H9 (cell line): ENCODE measurements around the gene TMEM235. TPM values are rescaled to one million over a fixed set of nuclear protein-coding genes. Genes with fewer than 3 reads are reported as not detected.

Experiments used
- DNase-seq: peaks from one replicate; pipeline ENCODE4 v3.0.0-alpha.2; 2017
- H2AFZ ChIP-seq: one replicate; pipeline ENCODE4 v1.6.1; 2013; ENCODE audit warnings: mild to moderate bottlenecking, low read length, control low read depth, moderate library complexity
- H2AK5ac ChIP-seq: 2 replicates; pipeline ENCODE4 v1.6.1; 2013; ENCODE audit warnings: low read length, control low read depth, mixed read lengths; ENCODE audit not compliant: insufficient read length
- H2BK120ac ChIP-seq: one replicate; pipeline ENCODE4 v1.6.1; 2013; ENCODE audit warnings: low read depth, mild to moderate bottlenecking, low read length, control low read depth, inconsistent platforms; ENCODE audit not compliant: poor library complexity, severe bottlenecking
- H2BK12ac ChIP-seq: 2 replicates; pipeline ENCODE4 v1.6.1; 2013; ENCODE audit warnings: low read length, control low read depth, mixed read lengths, low read depth; ENCODE audit not compliant: insufficient read length
- H2BK15ac ChIP-seq: 2 replicates; pipeline ENCODE4 v1.6.1; 2013; ENCODE audit warnings: low read depth, low read length, control low read depth
- H2BK20ac ChIP-seq: one replicate; pipeline ENCODE4 v1.6.1; 2013; ENCODE audit warnings: low read depth, mild to moderate bottlenecking, low read length, control low read depth, inconsistent platforms; ENCODE audit not compliant: poor library complexity, severe bottlenecking
- H2BK5ac ChIP-seq: 2 replicates; pipeline ENCODE4 v1.6.1; 2013; ENCODE audit warnings: low read length, control low read depth, mixed read lengths; ENCODE audit not compliant: insufficient read length
- H3K14ac ChIP-seq: 2 replicates; pipeline ENCODE4 v1.6.1; 2013; ENCODE audit warnings: low read length, control low read depth; ENCODE audit not compliant: insufficient read depth
- H3K18ac ChIP-seq: 2 replicates; pipeline ENCODE4 v1.6.1; 2013; ENCODE audit warnings: low read depth, mild to moderate bottlenecking, mixed read lengths, low read length, control low read depth; ENCODE audit not compliant: insufficient read length
- H3K23ac ChIP-seq: 2 replicates; pipeline ENCODE4 v1.6.1; 2013; ENCODE audit warnings: low read length, control low read depth, mixed read lengths, low read depth; ENCODE audit not compliant: insufficient read length
- H3K23me2 ChIP-seq: 2 replicates; pipeline ENCODE4 v1.6.1; 2013; ENCODE audit warnings: low read depth, mild to moderate bottlenecking, mixed read lengths, low read length, control low read depth; ENCODE audit not compliant: insufficient read length, poor library complexity, severe bottlenecking
- H3K27ac ChIP-seq: 2 replicates; pipeline ENCODE4 v1.5.1; 2013; ENCODE audit warnings: low read length, control low read depth, mixed read lengths, low read depth; ENCODE audit not compliant: insufficient read length
- H3K27me3 ChIP-seq: 2 replicates; pipeline ENCODE4 v1.6.1; 2013; ENCODE audit warnings: low read length, control low read depth, inconsistent platforms; ENCODE audit not compliant: insufficient read depth
- H3K4ac ChIP-seq: 2 replicates; pipeline ENCODE4 v1.6.1; 2013; ENCODE audit warnings: low read depth, mild to moderate bottlenecking, control low read depth, inconsistent platforms, low read length, moderate library complexity
- H3K4me1 ChIP-seq: 2 replicates; pipeline ENCODE4 v1.6.1; 2013; ENCODE audit warnings: low read length, control low read depth, inconsistent platforms; ENCODE audit not compliant: insufficient read depth
- H3K4me2 ChIP-seq: 2 replicates; pipeline ENCODE4 v1.6.1; 2013; ENCODE audit warnings: low read length, control low read depth, mixed read lengths; ENCODE audit not compliant: insufficient read length, insufficient read depth
- H3K56ac ChIP-seq: 2 replicates; pipeline ENCODE4 v1.6.1; 2013; ENCODE audit warnings: low read depth, mild to moderate bottlenecking, mixed read lengths, low read length, control low read depth; ENCODE audit not compliant: insufficient read length
- H3K79me1 ChIP-seq: 2 replicates; pipeline ENCODE4 v1.6.1; 2013; ENCODE audit warnings: low read depth, mild to moderate bottlenecking, moderate library complexity, low read length, control low read depth, inconsistent platforms; ENCODE audit not compliant: insufficient read depth, poor library complexity, severe bottlenecking
- H3K79me2 ChIP-seq: 2 replicates; pipeline ENCODE4 v1.6.1; 2013; ENCODE audit warnings: low read length, control low read depth, inconsistent platforms; ENCODE audit not compliant: insufficient read depth
- H3K9ac ChIP-seq: 2 replicates; pipeline ENCODE4 v1.6.1; 2013; ENCODE audit warnings: low read length, control low read depth, mixed read lengths; ENCODE audit not compliant: insufficient read length; ENCODE audit errors: extremely low read depth
- H3K9me3 ChIP-seq: one replicate; pipeline ENCODE4 v1.6.1; 2013; ENCODE audit warnings: low read depth, low read length, inconsistent platforms; ENCODE audit not compliant: control insufficient read depth
- H3T11ph ChIP-seq: one replicate; pipeline ENCODE4 v1.6.1; 2013; ENCODE audit warnings: mild to moderate bottlenecking, low read length, control low read depth, inconsistent platforms
- H4K20me1 ChIP-seq: one replicate; pipeline ENCODE4 v1.6.1; 2013; ENCODE audit not compliant: control insufficient read depth, insufficient read length, insufficient read depth
- H4K5ac ChIP-seq: 2 replicates; pipeline ENCODE4 v1.6.1; 2013; ENCODE audit warnings: low read depth, mild to moderate bottlenecking, mixed read lengths, low read length, control low read depth; ENCODE audit not compliant: insufficient read length
- H4K8ac ChIP-seq: replicated peaks from 2 replicates; pipeline ENCODE4 v1.6.1; 2013; ENCODE audit warnings: low read length, control low read depth, mixed read lengths, low read depth; ENCODE audit not compliant: insufficient read length
- H4K91ac ChIP-seq: 2 replicates; pipeline ENCODE4 v1.6.1; 2013; ENCODE audit warnings: low read depth, mild to moderate bottlenecking, moderate library complexity, mixed read lengths, low read length, control low read depth; ENCODE audit not compliant: insufficient read length
- H3K27ac Mint-ChIP-seq, 3 experiments: 2 replicates in 2 of 3; 3 replicates in 1 of 3; pipeline ENCODE4 v1.8.0; 2020 to 2021; ENCODE audit warnings: mixed read lengths in 3 of 3, mild to moderate bottlenecking in 1 of 3, moderate library complexity in 1 of 3
- H3K27me3 Mint-ChIP-seq: 2 replicates; pipeline ENCODE4 v1.8.0; 2021; ENCODE audit warnings: low read depth, mild to moderate bottlenecking, moderate library complexity, mixed read lengths
- H3K36me3 Mint-ChIP-seq, 3 experiments: 2 replicates in 2 of 3; 3 replicates in 1 of 3; pipeline ENCODE4 v1.8.0; 2020 to 2021; ENCODE audit warnings: low read depth in 3 of 3, mixed read lengths in 3 of 3; ENCODE audit not compliant: insufficient read depth in 1 of 3
- H3K4me1 Mint-ChIP-seq, 2 experiments: 2 replicates each; pipeline ENCODE4 v1.8.0; 2020; ENCODE audit warnings: mixed read lengths in 2 of 2
- H3K4me3 Mint-ChIP-seq, 2 experiments: 2 replicates in 1 of 2; 3 replicates in 1 of 2; pipeline ENCODE4 v1.8.0; 2020 to 2021; ENCODE audit warnings: mild to moderate bottlenecking in 2 of 2, mixed read lengths in 2 of 2, moderate library complexity in 1 of 2
- H3K9me3 Mint-ChIP-seq, 2 experiments: 2 replicates in 1 of 2; 3 replicates in 1 of 2; pipeline ENCODE4 v1.8.0; 2020; ENCODE audit warnings: mild to moderate bottlenecking in 2 of 2, mixed read lengths in 2 of 2, moderate library complexity in 1 of 2
- CTCF ChIP-seq: fragments of 200-600 bp; sonication (generic); conservative IDR thresholded peaks from 3 replicates; pipeline ENCODE4 v1.8.0; 2021; ENCODE audit warnings: antibody characterized with exemption, mild to moderate bottlenecking
- whole genome bisulfite sequencing: extraction: QIAGEN DNeasy Blood & Tissue Kit; methylation state at CpG from one replicate; pipeline ENCODE4 v1.1.7; 2013; ENCODE audit warnings: missing lambda C conversion rate, low lambda C conversion rate, mixed read lengths; ENCODE audit not compliant: insufficient read length; ENCODE audit errors: extremely low coverage; 5-methylcytosine and 5-hydroxymethylcytosine counted together
- total RNA-seq: library from RNA; stranded (reverse); gene quantifications from 2 replicates; pipeline ENCODE4 v1.2.1, GENCODE V29; 2021

The TMEM235 gene
- total RNA-seq, 1 experiment from 2014 or later: 0.28 TPM

GRCh38 chr17:78227455-78227916 is 3.9 kb upstream of the TMEM235 start:
- no peak overlapping the region for H2BK120ac ChIP-seq
- H3K79me1 ChIP-seq: no peaks in the 10 kb centered on the region
- WGBS: no CpG with 5 or more reads among the region's 10 CpGs
- no peaks in the 10 kb centered on the region for H3K23me2 ChIP-seq
- no peak overlapping the region for H4K8ac ChIP-seq
- Mint-ChIP-seq H3K27me3 (peaks cover 35% of the 10 kb centered on the region), H3K4me1 (peaks cover 0 to 9% of the 10 kb centered on the region in 2 experiments; a peak in 2 of 4 replicates), H3K4me3 (no peak overlapping the region), H3K9me3 (no peaks in the 10 kb centered on the region; a peak in 1 of 5 replicates), H3K27ac (no peak overlapping the region), H3K36me3 (peaks cover 18 to 26% (median 26%) of the 10 kb centered on the region in 3 experiments; a peak in 6 of 7 replicates)
- H3K79me2 ChIP-seq: no peaks in the 10 kb centered on the region
- H3K27ac ChIP-seq: no peak overlapping the region
- no peak overlapping the region for H3K4me2 ChIP-seq
- DNase-seq: no peak
- no peak overlapping the region for H3K14ac ChIP-seq
- H3K27me3 ChIP-seq: peaks cover 6% of the 10 kb centered on the region; the same call in 1 of the 2 replicates
- H3K9ac ChIP-seq: no peak overlapping the region
- no peak overlapping the region for H3K4ac ChIP-seq
- no peak overlapping the region for H2AFZ ChIP-seq
- no peak overlapping the region for H4K5ac ChIP-seq
- TF ChIP-seq CTCF: no peak
- H2BK20ac ChIP-seq: no peak overlapping the region
- no peak overlapping the region for H3K23ac ChIP-seq
- H2BK15ac ChIP-seq: no peak overlapping the region
- no peak overlapping the region for H3T11ph ChIP-seq
- H3K4me1 ChIP-seq: no peaks in the 10 kb centered on the region
- H4K20me1 ChIP-seq: no peaks in the 10 kb centered on the region
- H3K9me3 ChIP-seq: no peaks in the 10 kb centered on the region
- no peak overlapping the region for H2AK5ac ChIP-seq
- no peak overlapping the region for H3K18ac ChIP-seq
- no peak overlapping the region for H2BK5ac ChIP-seq
- no peak overlapping the region for H4K91ac ChIP-seq
- H2BK12ac ChIP-seq: no peak overlapping the region
- no peak overlapping the region for H3K56ac ChIP-seq
